Endothelial cell of umbilical vein (primary cell): ENCODE data around the gene NBEA. TPM values are rescaled to one million over a fixed set of nuclear protein-coding genes. Genes with fewer than 3 reads are reported as not detected.

Source experiments
- BruUV-seq: library from RNA; stranded (reverse); fragments of 400-500 nt; replicated peaks from 2 replicates; lab custom pipeline; 2021; lab: Mats Ljungman, UMichigan
- CTCF ChIA-PET: fragments of 300-600, 350-600 bp; sonication (Branson Sonifier 250); formaldehyde crosslinking; loops from one replicate; lab custom pipeline; 2021; ENCODE audit warnings: antibody characterized with exemption, inconsistent platforms; lab: Charles Lee
- POLR2A ChIA-PET: fragments of 300-600, 350-600 bp; sonication (Branson Sonifier 250); formaldehyde crosslinking; loops from one replicate; lab custom pipeline; 2021; ENCODE audit warnings: antibody characterized with exemption, inconsistent platforms; lab: Charles Lee
- DNase-seq: peaks from one replicate; pipeline ENCODE4 v3.0.0-alpha.2; 2011; ENCODE audit warnings: low read depth, low spot score
- FAIRE-seq: peaks from 2 replicates; lab custom pipeline; 2011; peaks lifted over from hg19 to GRCh38; lab: Jason Lieb, UNC
- H2AFZ ChIP-seq: 2 replicates; pipeline ENCODE4 v1.6.0; 2012; ENCODE audit warnings: low read depth, low read length, control low read depth, inconsistent platforms
- H3K27ac ChIP-seq: 2 replicates; pipeline ENCODE4 v1.5.1; 2011; ENCODE audit warnings: low read depth, mild to moderate bottlenecking, control low read depth, low read length, moderate library complexity; ENCODE audit not compliant: insufficient read depth
- H3K27me3 ChIP-seq, 2 experiments: 2 replicates each; pipeline versions ENCODE4 v1.6.0 to v1.6.1; 2011; ENCODE audit warnings: low read length in 2 of 2, mixed read lengths in 1 of 2; ENCODE audit not compliant: control insufficient read depth in 2 of 2, insufficient read depth in 2 of 2
- H3K36me3 ChIP-seq, 2 experiments: 2 replicates in 1 of 2; 3 replicates in 1 of 2; pipeline ENCODE4 v1.5.1; 2011; ENCODE audit warnings: low read length in 2 of 2, mild to moderate bottlenecking in 1 of 2, moderate library complexity in 1 of 2; ENCODE audit not compliant: control insufficient read depth in 2 of 2, insufficient read depth in 2 of 2; ENCODE audit errors: extremely low read depth in 1 of 2
- H3K4me1 ChIP-seq: 3 replicates; pipeline ENCODE4 v1.5.1; 2011; ENCODE audit warnings: mild to moderate bottlenecking, low read length; ENCODE audit not compliant: control insufficient read depth, insufficient read depth; ENCODE audit errors: extremely low read depth
- H3K4me2 ChIP-seq: 2 replicates; pipeline ENCODE4 v1.6.1; 2011; ENCODE audit warnings: low read length, control low read depth, mixed read lengths; ENCODE audit not compliant: insufficient read depth
- H3K4me3 ChIP-seq, 3 experiments: fragments of 200-600 bp in 1 of 3; sonication (generic), shearing (Covaris generic) in 1 of 3; replicated peaks in 1 of 3; 2 replicates each; pipeline ENCODE4 v1.5.1; 2011 to 2016; ENCODE audit warnings: control low read depth in 3 of 3, low read length in 3 of 3, mild to moderate bottlenecking in 2 of 3, inconsistent platforms in 1 of 3, low read depth in 1 of 3, moderate library complexity in 1 of 3; ENCODE audit not compliant: insufficient read depth in 1 of 3
- H3K79me2 ChIP-seq: 2 replicates; pipeline ENCODE4 v1.6.0; 2012; ENCODE audit warnings: low read length, inconsistent platforms; ENCODE audit not compliant: control insufficient read depth, insufficient read depth
- H3K9ac ChIP-seq: replicated peaks from 2 replicates; pipeline ENCODE3; 2011; ENCODE audit warnings: low read length, control low read depth; ENCODE audit not compliant: insufficient read depth; ENCODE audit errors: extremely low read depth
- H3K9me1 ChIP-seq: replicated peaks from 3 replicates; pipeline ENCODE4 v1.6.0; 2011; ENCODE audit warnings: mild to moderate bottlenecking, low read length; ENCODE audit not compliant: control insufficient read depth, insufficient read depth; ENCODE audit errors: extremely low read depth
- H3K9me3 ChIP-seq: replicated peaks from 2 replicates; pipeline ENCODE4 v1.5.1; 2012; ENCODE audit warnings: low read length, inconsistent platforms; ENCODE audit not compliant: control insufficient read depth, insufficient read depth
- H4K20me1 ChIP-seq: replicated peaks from 2 replicates; pipeline ENCODE3; 2011; ENCODE audit warnings: mild to moderate bottlenecking, low read length; ENCODE audit not compliant: control insufficient read depth, insufficient read depth; ENCODE audit errors: extremely low read depth
- EZH2 ChIP-seq: IDR thresholded peaks from 2 replicates; pipeline ENCODE4 v1.6.1; 2012; ENCODE audit warnings: borderline replicate concordance, low read depth, mild to moderate bottlenecking, moderate library complexity, low read length, inconsistent platforms; ENCODE audit not compliant: severe bottlenecking
- FOS ChIP-seq: IDR thresholded peaks from 2 replicates; pipeline ENCODE4 v1.6.1; 2011; ENCODE audit warnings: mild to moderate bottlenecking, low read length, moderate library complexity, borderline replicate concordance; ENCODE audit not compliant: insufficient read depth
- GATA2 ChIP-seq: IDR thresholded peaks from 2 replicates; pipeline ENCODE4 v1.7.0; 2011; ENCODE audit warnings: low read depth, mild to moderate bottlenecking, moderate library complexity, mixed read lengths, low read length; ENCODE audit not compliant: insufficient read length, insufficient read depth
- JUN ChIP-seq: IDR thresholded peaks from 2 replicates; pipeline ENCODE4 v1.6.1; 2011; ENCODE audit warnings: borderline replicate concordance, low read depth; ENCODE audit not compliant: insufficient read length, insufficient read depth
- MYC ChIP-seq: IDR thresholded peaks from one replicate; pipeline ENCODE4 v1.6.1; 2011; ENCODE audit warnings: mild to moderate bottlenecking, low read depth, low read length
- POLR2A ChIP-seq: IDR thresholded peaks from 2 replicates; pipeline ENCODE4 v1.6.1; 2012; ENCODE audit warnings: low read depth, mild to moderate bottlenecking, control low read depth, low read length
- POLR2AphosphoS5 ChIP-seq: IDR thresholded peaks from 2 replicates; pipeline ENCODE4 v1.6.1; 2012; ENCODE audit warnings: low read depth, mild to moderate bottlenecking, control low read depth, low read length, moderate library complexity; ENCODE audit not compliant: insufficient read depth
- dilution Hi-C: fragments of 300-500 bp; cut with MboI; formaldehyde crosslinking; loops from one replicate; pipeline ENCODE4 v1.15.0; 2019; ENCODE audit warnings: low sequenced_read_pairs; ENCODE audit not compliant: extremely low pct_ligation_motif_present
- intact Hi-C: fragments of 100-400 bp; cut with micrococcal nuclease; formaldehyde crosslinking; loops from one replicate; pipeline ENCODE4 v1.10.0; 2022
- polyA plus RNA-seq, 4 experiments: library from polyadenylated mRNA; depleted of rRNA in 3 of 4; stranded (reverse) in 3 of 4; unstranded in 1 of 4; fragments of >200 nt; gene quantifications; 2 replicates each; pipeline versions ENCODE4 v1.2.1 to v1.2.3, GENCODE V29; 2011 to 2012; ENCODE audit warnings: missing spikeins in 1 of 4
- total RNA-seq: library from RNA; stranded (reverse); gene quantifications from 2 replicates; pipeline ENCODE4 v1.2.3, GENCODE V29; 2021
- TF ChIP-seq, protein P1 (sequence below): IDR thresholded peaks from 2 replicates; pipeline ENCODE4 v1.6.1; 2011; ENCODE audit not compliant: insufficient read depth, insufficient read length
- TF ChIP-seq, protein P2 (sequence below), 2 donors: IDR thresholded peaks; 1 replicate in 1 of 2; 2 replicates in 1 of 2; pipeline ENCODE4 v1.5.1; 2011; ENCODE audit warnings: low read length in 2 of 2, mild to moderate bottlenecking in 2 of 2, moderate library complexity in 2 of 2, control low read depth in 1 of 2, inconsistent platforms in 1 of 2, low read depth in 1 of 2; ENCODE audit not compliant: insufficient read depth in 1 of 2; ENCODE audit errors: extremely low read depth in 1 of 2

Gene NBEA
- total and polyA plus RNA-seq, 2 donors (not counting 3 experiments of a cell fraction or from before 2014, with no cell fraction given): 3.0 to 4.8 TPM

GRCh38 chr13:35596321-35597030, 654.4 kb downstream of the NBEA start:
- FAIRE-seq: no peak
- Histone ChIP-seq H3K27me3 (no peaks in the 10 kb centered on the region), H3K4me3 (no peak overlapping the region), H3K4me2 (no peak overlapping the region), H3K36me3 (no peaks in the 10 kb centered on the region), H4K20me1 (no peaks in the 10 kb centered on the region), H3K9ac (no peak overlapping the region), H3K9me1 (no peaks in the 10 kb centered on the region), H2AFZ (no peak overlapping the region), H3K79me2 (no peaks in the 10 kb centered on the region), H3K4me1 (no peaks in the 10 kb centered on the region), H3K27ac (no peak overlapping the region), H3K9me3 (no peaks in the 10 kb centered on the region)
- ChIA-PET POLR2A (no interaction called here), CTCF (no interaction called here)
- intact Hi-C loops: no loop called here
- dilution Hi-C loops: no loop called here
- BruUV-seq: no TSS peak
- no peak for DNase-seq
- TF ChIP-seq, protein P1, sequence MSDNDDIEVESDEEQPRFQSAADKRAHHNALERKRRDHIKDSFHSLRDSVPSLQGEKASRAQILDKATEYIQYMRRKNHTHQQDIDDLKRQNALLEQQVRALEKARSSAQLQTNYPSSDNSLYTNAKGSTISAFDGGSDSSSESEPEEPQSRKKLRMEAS: no peak
- TF ChIP-seq FOS: no peak
- no peak for TF ChIP-seq GATA2
- TF ChIP-seq, protein P2, sequence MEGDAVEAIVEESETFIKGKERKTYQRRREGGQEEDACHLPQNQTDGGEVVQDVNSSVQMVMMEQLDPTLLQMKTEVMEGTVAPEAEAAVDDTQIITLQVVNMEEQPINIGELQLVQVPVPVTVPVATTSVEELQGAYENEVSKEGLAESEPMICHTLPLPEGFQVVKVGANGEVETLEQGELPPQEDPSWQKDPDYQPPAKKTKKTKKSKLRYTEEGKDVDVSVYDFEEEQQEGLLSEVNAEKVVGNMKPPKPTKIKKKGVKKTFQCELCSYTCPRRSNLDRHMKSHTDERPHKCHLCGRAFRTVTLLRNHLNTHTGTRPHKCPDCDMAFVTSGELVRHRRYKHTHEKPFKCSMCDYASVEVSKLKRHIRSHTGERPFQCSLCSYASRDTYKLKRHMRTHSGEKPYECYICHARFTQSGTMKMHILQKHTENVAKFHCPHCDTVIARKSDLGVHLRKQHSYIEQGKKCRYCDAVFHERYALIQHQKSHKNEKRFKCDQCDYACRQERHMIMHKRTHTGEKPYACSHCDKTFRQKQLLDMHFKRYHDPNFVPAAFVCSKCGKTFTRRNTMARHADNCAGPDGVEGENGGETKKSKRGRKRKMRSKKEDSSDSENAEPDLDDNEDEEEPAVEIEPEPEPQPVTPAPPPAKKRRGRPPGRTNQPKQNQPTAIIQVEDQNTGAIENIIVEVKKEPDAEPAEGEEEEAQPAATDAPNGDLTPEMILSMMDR (IDR thresholded peaks at IDR 0.05; ENCODE audit: extremely low read depth in 1 of 2, insufficient read depth in 1 of 2, low read depth in 1 of 2, low read length in 2 of 2): no peak
- TF ChIP-seq MYC: no peak
- no peak for TF ChIP-seq EZH2
- TF ChIP-seq POLR2A: no peak
- TF ChIP-seq POLR2AphosphoS5: no peak
- TF ChIP-seq JUN: no peak
